ENCODE results near the gene EVA1B.

- TF ChIP-seq CTCF (IDR thresholded peaks at IDR 0.05) (no peak), RFX5 (IDR thresholded peaks at IDR 0.05) (no peak), ZNF302 (CRISPR knock-in tag; IDR thresholded peaks at IDR 0.05) (no peak), MAFK (IDR thresholded peaks at IDR 0.05; ENCODE audit: partially characterized antibody) (no peak), USF2 (IDR thresholded peaks at IDR 0.05) (no peak)
These were observed 2.1 kb downstream of the EVA1B start for GRCh38 chr1:36321119-36321951.
